ENCODE results near the gene STEEP1.

DNA sequence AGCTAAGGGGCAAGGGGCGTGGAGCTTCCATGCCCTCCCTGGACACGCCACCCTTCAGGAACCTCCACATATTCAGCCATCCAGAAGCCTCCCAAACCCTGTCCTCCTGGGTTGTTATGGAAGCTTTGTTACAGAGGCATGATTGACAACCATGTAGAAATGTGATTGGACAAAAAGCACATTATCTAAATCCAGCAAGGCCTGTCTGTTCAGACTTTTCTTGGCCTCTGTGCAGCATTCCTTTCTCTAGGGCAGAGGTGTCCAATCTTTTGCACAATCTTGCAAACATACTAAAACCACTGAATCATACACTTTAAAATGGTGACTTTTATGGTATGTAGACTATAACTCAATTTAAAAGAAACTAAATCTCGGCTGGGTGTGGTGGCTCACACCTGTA, 12.7 kb downstream of the STEEP1 start:
- TF ChIP-seq, protein P1, sequence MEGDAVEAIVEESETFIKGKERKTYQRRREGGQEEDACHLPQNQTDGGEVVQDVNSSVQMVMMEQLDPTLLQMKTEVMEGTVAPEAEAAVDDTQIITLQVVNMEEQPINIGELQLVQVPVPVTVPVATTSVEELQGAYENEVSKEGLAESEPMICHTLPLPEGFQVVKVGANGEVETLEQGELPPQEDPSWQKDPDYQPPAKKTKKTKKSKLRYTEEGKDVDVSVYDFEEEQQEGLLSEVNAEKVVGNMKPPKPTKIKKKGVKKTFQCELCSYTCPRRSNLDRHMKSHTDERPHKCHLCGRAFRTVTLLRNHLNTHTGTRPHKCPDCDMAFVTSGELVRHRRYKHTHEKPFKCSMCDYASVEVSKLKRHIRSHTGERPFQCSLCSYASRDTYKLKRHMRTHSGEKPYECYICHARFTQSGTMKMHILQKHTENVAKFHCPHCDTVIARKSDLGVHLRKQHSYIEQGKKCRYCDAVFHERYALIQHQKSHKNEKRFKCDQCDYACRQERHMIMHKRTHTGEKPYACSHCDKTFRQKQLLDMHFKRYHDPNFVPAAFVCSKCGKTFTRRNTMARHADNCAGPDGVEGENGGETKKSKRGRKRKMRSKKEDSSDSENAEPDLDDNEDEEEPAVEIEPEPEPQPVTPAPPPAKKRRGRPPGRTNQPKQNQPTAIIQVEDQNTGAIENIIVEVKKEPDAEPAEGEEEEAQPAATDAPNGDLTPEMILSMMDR (IDR thresholded peaks at IDR 0.05): no peak
- TF ChIP-seq EP300 (IDR thresholded peaks at IDR 0.05): no peak
- no peak for TF ChIP-seq POLR2A (IDR thresholded peaks at IDR 0.05)
